OCI-LY1 (cell line): Measurements from ENCODE around the gene PDK4.

Experiments used
- H2AFZ ChIP-seq: fragments of 200-600 bp; sonication (generic), shearing (Covaris generic); 2 replicates; pipeline ENCODE4 v1.6.0; 2014; ENCODE audit warnings: antibody characterized with exemption, mild to moderate bottlenecking, low read length
- H3F3A ChIP-seq: fragments of 200-600 bp; sonication (generic), shearing (Covaris generic); 2 replicates; pipeline ENCODE4 v1.6.0; 2014; ENCODE audit warnings: mild to moderate bottlenecking, antibody characterized with exemption, low read length, moderate library complexity; ENCODE audit not compliant: insufficient read depth
- H3K27ac ChIP-seq: fragments of 200-600 bp; sonication (generic); 2 replicates; pipeline ENCODE4 v1.5.1; 2014; ENCODE audit warnings: low read length, mixed run types, mild to moderate bottlenecking, low read depth; ENCODE audit not compliant: poor library complexity, severe bottlenecking
- H3K27me3 ChIP-seq: fragments of 200-600 bp; sonication (generic); 2 replicates; pipeline ENCODE4 v1.6.0; 2014; ENCODE audit warnings: antibody characterized with exemption, mild to moderate bottlenecking, low read length, moderate library complexity; ENCODE audit not compliant: insufficient read depth
- H3K36me3 ChIP-seq: fragments of 200-600 bp; sonication (generic); 2 replicates; pipeline ENCODE4 v1.6.1; 2014; ENCODE audit warnings: mild to moderate bottlenecking, antibody characterized with exemption, low read length, moderate library complexity, mixed read lengths; ENCODE audit not compliant: insufficient read depth
- H3K4me1 ChIP-seq: fragments of 200-600 bp; sonication (generic); 2 replicates; pipeline ENCODE4 v1.5.1; 2014; ENCODE audit warnings: mild to moderate bottlenecking, low read length, moderate library complexity; ENCODE audit not compliant: insufficient read depth, severe bottlenecking
- H3K4me2 ChIP-seq: fragments of 200-600 bp; sonication (generic), shearing (Covaris generic); 2 replicates; pipeline ENCODE4 v1.6.1; 2014; ENCODE audit warnings: low read length
- H3K4me3 ChIP-seq: fragments of 200-600 bp; sonication (generic); 2 replicates; pipeline ENCODE4 v1.5.1; 2014; ENCODE audit warnings: low read length, low read depth, mild to moderate bottlenecking, mixed read lengths; ENCODE audit not compliant: poor library complexity, severe bottlenecking
- H3K79me2 ChIP-seq: fragments of 200-600 bp; shearing (Covaris generic); 2 replicates; pipeline ENCODE4 v1.6.1; 2016; ENCODE audit warnings: mixed run types, low read length, mixed read lengths; ENCODE audit not compliant: insufficient read depth
- H3K9ac ChIP-seq: fragments of 200-600 bp; sonication (generic), shearing (Covaris generic); 2 replicates; pipeline ENCODE4 v1.6.1; 2014; ENCODE audit warnings: mild to moderate bottlenecking, low read length, mixed read lengths
- H3K9me2 ChIP-seq: fragments of 200-600 bp; sonication (generic), shearing (Covaris generic); 2 replicates; pipeline ENCODE4 v1.6.1; 2014; ENCODE audit warnings: low read depth, mild to moderate bottlenecking, low read length, mixed read lengths
- H3K9me3 ChIP-seq: fragments of 200-600 bp; shearing (Covaris generic); 2 replicates; pipeline ENCODE4 v1.6.1; 2014; ENCODE audit warnings: low read length, mixed read lengths
- H4K20me1 ChIP-seq: fragments of 200-600 bp; sonication (generic), shearing (Covaris generic); 2 replicates; pipeline ENCODE4 v1.6.0; 2016; ENCODE audit warnings: mild to moderate bottlenecking, low read length; ENCODE audit not compliant: insufficient read depth
- CTCF ChIP-seq: fragments of 200-600 bp; sonication (generic), shearing (Covaris generic); IDR thresholded peaks from 2 replicates; pipeline ENCODE4 v1.5.1; 2017; ENCODE audit warnings: mild to moderate bottlenecking, antibody characterized with exemption, low read length, moderate library complexity, mixed read lengths
- EZH2 ChIP-seq: fragments of 200-600 bp; sonication (generic), shearing (Covaris generic); IDR thresholded peaks from 2 replicates; pipeline ENCODE4 v1.8.0; 2017; ENCODE audit warnings: borderline replicate concordance, mixed run types, mild to moderate bottlenecking, antibody characterized with exemption, low read length, moderate library complexity, mixed read lengths

The PDK4 gene

GRCh38 chr7:95593343-95593742, 3.0 kb downstream of the PDK4 start:
- Histone ChIP-seq H3K27ac (no peak overlapping the region), H3K4me1 (no peaks in the 10 kb centered on the region), H2AFZ (no peak overlapping the region), H3K4me3 (no peak overlapping the region), H3K9ac (no peak overlapping the region), H3K36me3 (no peaks in the 10 kb centered on the region), H3K9me2 (no peaks in the 10 kb centered on the region), H3F3A (no peaks in the 10 kb centered on the region), H3K79me2 (no peaks in the 10 kb centered on the region), H4K20me1 (no peaks in the 10 kb centered on the region), H3K27me3 (no peaks in the 10 kb centered on the region), H3K9me3 (no peaks in the 10 kb centered on the region), H3K4me2 (no peak overlapping the region)
- no peak for TF ChIP-seq CTCF
- no peak for TF ChIP-seq EZH2

- Histone ChIP-seq H3K4me3 (no peak overlapping the region), H3K79me2 (no peaks in the 10 kb centered on the region), H3F3A (no peaks in the 10 kb centered on the region), H3K4me2 (no peak overlapping the region), H3K36me3 (no peaks in the 10 kb centered on the region), H2AFZ (no peak overlapping the region), H3K9me3 (no peaks in the 10 kb centered on the region), H4K20me1 (no peaks in the 10 kb centered on the region), H3K9me2 (no peaks in the 10 kb centered on the region), H3K9ac (no peak overlapping the region), H3K4me1 (no peaks in the 10 kb centered on the region), H3K27ac (no peak overlapping the region), H3K27me3 (no peaks in the 10 kb centered on the region)
- TF ChIP-seq CTCF, result no peak
- no peak for TF ChIP-seq EZH2
Observed at GRCh38 chr7:95592570-95592969, 3.7 kb downstream of the PDK4 start.

- Histone ChIP-seq H4K20me1 (no peaks in the 10 kb centered on the region), H3K9me3 (no peaks in the 10 kb centered on the region), H3K79me2 (no peaks in the 10 kb centered on the region), H3K27ac (no peak overlapping the region), H3K4me3 (no peak overlapping the region), H3K36me3 (no peaks in the 10 kb centered on the region), H3K4me2 (no peak overlapping the region), H2AFZ (no peak overlapping the region), H3K9ac (no peak overlapping the region), H3K9me2 (no peaks in the 10 kb centered on the region), H3K4me1 (no peaks in the 10 kb centered on the region), H3F3A (no peaks in the 10 kb centered on the region), H3K27me3 (no peaks in the 10 kb centered on the region)
- TF ChIP-seq CTCF, result no peak
- no peak for TF ChIP-seq EZH2
Observed at GRCh38 chr7:95590387-95591248, 5.7 kb downstream of the PDK4 start.
